Tongue (tissue), 2 donors: ENCODE results near the gene MMP17. TPM values are rescaled to one million over a fixed set of nuclear protein-coding genes. Genes with fewer than 3 reads are reported as not detected.
"Not testable (repeated sequence)": the region's sequence is repeated elsewhere in the genome, so short reads cannot be mapped to it uniquely, and the experiment has no call there.

Source experiments
- DNase-seq: peaks from one replicate; pipeline ENCODE4 v3.0.0-alpha.2; 2015
- total RNA-seq: library from RNA; depleted of rRNA; stranded (reverse); fragments of >200 nt; gene quantifications from one replicate; pipeline ENCODE4 v1.2.3, GENCODE V29; 2014

Gene MMP17
- total RNA-seq, 1 donor from 2014 or later: 6.8 TPM

GRCh38 chr12:131800594-131801135 is 27.5 kb upstream of the MMP17 start:
- DNase-seq: no peak

- DNase-seq: no peak
These were observed 26.8 kb upstream of the MMP17 start for GRCh38 chr12:131801254-131801866.

GRCh38 chr12:131803961-131804521 is 24.2 kb upstream of the MMP17 start:
- DNase-seq: no peak

- no peak for DNase-seq
These were observed 22.8 kb upstream of the MMP17 start for GRCh38 chr12:131805421-131805820.

- no peak for DNase-seq
These were observed 21.5 kb upstream of the MMP17 start for GRCh38 chr12:131806674-131807073.

- no peak for DNase-seq
These were observed 19.3 kb upstream of the MMP17 start for GRCh38 chr12:131808744-131809371.

GRCh38 chr12:131809476-131810254 is 18.5 kb upstream of the MMP17 start:
- DNase-seq: not testable (repeated sequence)

GRCh38 chr12:131810726-131811125 is 17.5 kb upstream of the MMP17 start:
- no peak for DNase-seq

- no peak for DNase-seq
These were observed 13.1 kb upstream of the MMP17 start for GRCh38 chr12:131815131-131815530.

GRCh38 chr12:131816495-131816894 is 11.7 kb upstream of the MMP17 start:
- DNase-seq: no peak

- DNase-seq: no peak
These were observed 11.0 kb upstream of the MMP17 start for GRCh38 chr12:131817241-131817640.

- no peak for DNase-seq
These were observed 9.2 kb upstream of the MMP17 start for GRCh38 chr12:131818821-131819585.

GRCh38 chr12:131824450-131824849 is 3.7 kb upstream of the MMP17 start:
- no peak for DNase-seq

- no peak for DNase-seq
These were observed 2.9 kb upstream of the MMP17 start for GRCh38 chr12:131825146-131825892.

- no peak for DNase-seq
These were observed 1.9 kb upstream of the MMP17 start for GRCh38 chr12:131826097-131826928.

- no peak for DNase-seq
These were observed 620 bp downstream of the MMP17 start for GRCh38 chr12:131828671-131829355.

GRCh38 chr12:131829356-131829747 is 1.2 kb downstream of the MMP17 start:
- DNase-seq: peak; percentile 18

- peak; percentile 10 for DNase-seq
These were observed 1.7 kb downstream of the MMP17 start for GRCh38 chr12:131829791-131830334.

- peak; percentile 82 for DNase-seq
These were observed 2.2 kb downstream of the MMP17 start for GRCh38 chr12:131830335-131830913.
